HCT116 (cell line): ENCODE results near the gene TAS1R1. TPM values are rescaled to one million over a fixed set of nuclear protein-coding genes. Genes with fewer than 3 reads are reported as not detected.

Source experiments
- ATAC-seq: fragments of 200-7000 bp; cut with Tn5 transposase; 2 replicates; pipeline ENCODE4 v1.9.1; 2020; ENCODE audit warnings: mild to moderate bottlenecking, moderate library complexity
- BruUV-seq: library from RNA; stranded (reverse); fragments of 400-500 nt; replicated peaks from 2 replicates; lab custom pipeline; 2021; lab: Mats Ljungman, UMichigan
- CTCF ChIA-PET: fragments of 300-600 bp; sonication (Branson Sonifier 250); formaldehyde crosslinking; loops from one replicate; lab custom pipeline; 2021; ENCODE audit warnings: antibody characterized with exemption; lab: Charles Lee
- POLR2A ChIA-PET: fragments of 300-600, 350-600 bp; sonication (Branson Sonifier 250); formaldehyde crosslinking; loops from one replicate; lab custom pipeline; 2021; ENCODE audit warnings: antibody characterized with exemption; lab: Charles Lee
- RAD21 ChIA-PET, 2 experiments: fragments of 300-600 bp; sonication (Branson Sonifier 250); formaldehyde crosslinking; loops; one replicate each; lab custom pipeline; 2023; ENCODE audit warnings: low total read pairs in 2 of 2; ENCODE audit not compliant: uncharacterized antibody in 2 of 2, unreplicated experiment in 2 of 2, low non-redundant PET in 1 of 2; lab: Charles Lee
- DNase-seq: peaks from one replicate; pipeline ENCODE4 v3.0.0-alpha.2; 2010; ENCODE audit warnings: low read depth, low spot score
- H2AFZ ChIP-seq: fragments of 200-600 bp; shearing (Covaris generic), sonication (generic); 2 replicates; pipeline ENCODE4 v1.6.1; 2017; ENCODE audit warnings: low read depth, mixed run types, mixed read lengths, antibody characterized with exemption, low read length; ENCODE audit not compliant: poor library complexity, severe bottlenecking
- H3K27ac ChIP-seq: 2 replicates; pipeline ENCODE4 v1.5.1; 2012; ENCODE audit warnings: low read depth, low read length
- H3K27me3 ChIP-seq: fragments of 200-600 bp; sonication (generic); 2 replicates; pipeline ENCODE4 v1.6.1; 2016; ENCODE audit warnings: mixed run types, low read length, mixed read lengths; ENCODE audit not compliant: insufficient read depth
- H3K36me3 ChIP-seq, 2 experiments: fragments of 200-500 bp in 1 of 2; fragments of 200-600 bp in 1 of 2; sonication (Bioruptor generic) in 1 of 2; sonication (generic) in 1 of 2; 2 replicates each; pipeline versions ENCODE4 v1.5.1 to v1.6.1; 2014 to 2016; ENCODE audit warnings: low read length in 2 of 2, inconsistent platforms in 1 of 2, mixed read lengths in 1 of 2, mixed run types in 1 of 2; ENCODE audit not compliant: insufficient read depth in 2 of 2, control insufficient read depth in 1 of 2
- H3K4me1 ChIP-seq, 2 experiments: fragments of 200-600 bp in 1 of 2; sonication (generic) in 1 of 2; 2 replicates each; pipeline versions ENCODE4 v1.5.1 to v1.6.1; 2012 to 2017; ENCODE audit warnings: low read length in 2 of 2, inconsistent platforms in 1 of 2, mild to moderate bottlenecking in 1 of 2, mixed read lengths in 1 of 2, mixed run types in 1 of 2, moderate library complexity in 1 of 2; ENCODE audit not compliant: insufficient read depth in 2 of 2, control insufficient read depth in 1 of 2
- H3K4me2 ChIP-seq: fragments of 200-600 bp; sonication (generic); 2 replicates; pipeline ENCODE4 v1.6.1; 2017; ENCODE audit warnings: mixed run types, low read length, mixed read lengths
- H3K4me3 ChIP-seq, 2 experiments: fragments of 200-600 bp in 1 of 2; sonication (generic) in 1 of 2; replicated peaks in 1 of 2; 2 replicates each; pipeline ENCODE4 v1.5.1; 2011 to 2016; ENCODE audit warnings: low read length in 2 of 2, control low read depth in 1 of 2, low read depth in 1 of 2, mild to moderate bottlenecking in 1 of 2, mixed read lengths in 1 of 2, mixed run types in 1 of 2
- H3K79me2 ChIP-seq: fragments of 200-600 bp; sonication (generic); 2 replicates; pipeline ENCODE4 v1.6.1; 2017; ENCODE audit warnings: mild to moderate bottlenecking, mixed run types, low read length, moderate library complexity, mixed read lengths; ENCODE audit not compliant: insufficient read depth
- H3K9ac ChIP-seq: fragments of 200-600 bp; sonication (generic); 2 replicates; pipeline ENCODE4 v1.6.1; 2016; ENCODE audit warnings: low read length, mixed read lengths
- H3K9me2 ChIP-seq: fragments of 200-600 bp; sonication (generic), shearing (Covaris generic); 2 replicates; pipeline ENCODE4 v1.6.1; 2017; ENCODE audit warnings: mixed run types, mild to moderate bottlenecking, moderate library complexity; ENCODE audit not compliant: insufficient read depth
- H3K9me3 ChIP-seq, 2 experiments: fragments of 200-500 bp in 1 of 2; fragments of 200-600 bp in 1 of 2; sonication (Bioruptor generic) in 1 of 2; sonication (generic) in 1 of 2; 2 replicates each; pipeline ENCODE4 v1.6.1; 2014 to 2017; ENCODE audit warnings: low read length in 2 of 2, mixed read lengths in 2 of 2, inconsistent platforms in 1 of 2, low read depth in 1 of 2, mild to moderate bottlenecking in 1 of 2, mixed run types in 1 of 2, moderate library complexity in 1 of 2; ENCODE audit not compliant: control insufficient read depth in 1 of 2, insufficient read depth in 1 of 2
- H4K20me1 ChIP-seq: fragments of 200-600 bp; sonication (generic), shearing (Covaris generic); 2 replicates; pipeline ENCODE4 v1.6.1; 2017; ENCODE audit warnings: mixed run types, mild to moderate bottlenecking, moderate library complexity; ENCODE audit not compliant: insufficient read depth
- CBX3 ChIP-seq: IDR thresholded peaks from 2 replicates; pipeline ENCODE4 v1.6.1; 2012; ENCODE audit warnings: low read depth
- CEBPB ChIP-seq: IDR thresholded peaks from 2 replicates; pipeline ENCODE4 v1.6.1; 2012; ENCODE audit warnings: low read depth
- ELF1 ChIP-seq: IDR thresholded peaks from 2 replicates; pipeline ENCODE4 v1.6.1; 2012; ENCODE audit warnings: low read depth, borderline replicate concordance
- EZH2 ChIP-seq: fragments of 200-600 bp; sonication (generic); IDR thresholded peaks from 2 replicates; pipeline ENCODE4 v1.6.1; 2017; ENCODE audit warnings: antibody characterized with exemption, mixed run types
- EZH2phosphoT487 ChIP-seq: fragments of 200-600 bp; IDR thresholded peaks from 2 replicates; pipeline ENCODE4 v1.6.1; 2018; ENCODE audit warnings: antibody characterized with exemption, borderline replicate concordance
- FOSL1 ChIP-seq: IDR thresholded peaks from 2 replicates; pipeline ENCODE4 v1.6.1; 2012; ENCODE audit warnings: low read depth
- JUND ChIP-seq: IDR thresholded peaks from 2 replicates; pipeline ENCODE4 v1.6.1; 2012
- RAD21 ChIP-seq: IDR thresholded peaks from 2 replicates; pipeline ENCODE4 v1.6.1; 2012; ENCODE audit warnings: low read depth, mild to moderate bottlenecking
- SIN3A ChIP-seq: IDR thresholded peaks from 2 replicates; pipeline ENCODE4 v1.6.1; 2012; ENCODE audit warnings: low read depth
- SRF ChIP-seq: IDR thresholded peaks from 2 replicates; pipeline ENCODE4 v1.6.1; 2012; ENCODE audit warnings: low read depth
- YY1 ChIP-seq: IDR thresholded peaks from 2 replicates; pipeline ENCODE4 v1.6.1; 2011; ENCODE audit warnings: low read length, low read depth, moderate library complexity, mild to moderate bottlenecking; ENCODE audit not compliant: insufficient replicate concordance; ENCODE audit errors: extremely low read depth
- ZFX ChIP-seq: fragments of 450-650 bp; IDR thresholded peaks from 2 replicates; pipeline ENCODE4 v1.6.1; 2017
- ZNF274 ChIP-seq: fragments of 200-500 bp; sonication (Bioruptor generic); IDR thresholded peaks from 2 replicates; pipeline ENCODE4 v1.6.1; 2014; ENCODE audit warnings: mild to moderate bottlenecking, low read depth, low read length, inconsistent platforms
- intact Hi-C: fragments of 100-400 bp; cut with micrococcal nuclease; formaldehyde crosslinking; loops from 2 replicates; pipeline ENCODE4 v1.10.0; 2022
- total RNA-seq: library from RNA; stranded (reverse); gene quantifications from one replicate; pipeline ENCODE4 v1.2.1, GENCODE V29; 2021; ENCODE audit not compliant: unreplicated experiment
- TF ChIP-seq, protein P1 (sequence below): IDR thresholded peaks from 2 replicates; pipeline ENCODE4 v1.6.1; 2012
- TF ChIP-seq, protein P2 (sequence below): IDR thresholded peaks from 2 replicates; pipeline ENCODE4 v1.6.1; 2011; ENCODE audit warnings: mild to moderate bottlenecking, low read length, moderate library complexity; ENCODE audit not compliant: insufficient replicate concordance; ENCODE audit errors: extremely low read depth
- TF ChIP-seq, protein P3 (sequence below), 3 experiments: fragments of 200-600 bp in 1 of 3; sonication (generic) in 1 of 3; IDR thresholded peaks in 2 of 3; conservative IDR thresholded peaks in 1 of 3; 2 replicates each; pipeline ENCODE4 v1.5.1; 2012 to 2017; ENCODE audit warnings: low read depth in 2 of 3, low read length in 2 of 3, antibody characterized with exemption in 1 of 3, borderline replicate concordance in 1 of 3, control low read depth in 1 of 3, mild to moderate bottlenecking in 1 of 3, mixed read lengths in 1 of 3, mixed run types in 1 of 3, moderate library complexity in 1 of 3; ENCODE audit not compliant: insufficient read depth in 1 of 3

TAS1R1 gene
- total RNA-seq, 1 experiment from 2014 or later, result not detected

DNA sequence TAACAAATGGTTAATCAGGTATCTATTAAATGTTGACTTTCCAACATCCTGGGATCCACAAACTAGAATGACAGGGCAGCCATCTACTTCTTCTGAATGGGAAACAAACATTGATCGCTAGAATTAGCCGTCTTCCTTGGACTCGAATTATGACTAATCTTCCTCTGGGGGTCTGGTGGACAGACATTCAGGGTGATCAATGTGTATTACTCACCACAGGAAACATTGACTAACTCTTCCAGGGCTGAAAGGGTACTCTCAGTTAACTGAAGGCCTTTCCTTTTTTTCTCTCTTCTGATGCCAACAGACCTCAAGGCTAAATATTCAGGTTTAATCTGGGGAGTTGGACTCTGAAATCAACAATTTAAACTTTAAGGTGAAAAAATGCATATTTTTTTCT, 10.3 kb upstream of the TAS1R1 start:
- TF ChIP-seq CEBPB, result no peak
- TF ChIP-seq JUND, result no peak
- TF ChIP-seq RAD21, result no peak
- TF ChIP-seq EZH2, result no peak
- no peak for TF ChIP-seq ELF1
- no peak for TF ChIP-seq SRF
- Histone ChIP-seq H3K4me2 (no peak overlapping the region), H3K9me2 (no peaks in the 10 kb centered on the region), H3K27me3 (no peaks in the 10 kb centered on the region), H3K4me1 (no peaks in the 10 kb centered on the region), H2AFZ (no peak overlapping the region), H3K36me3 (peaks cover 41 to 53% of the 10 kb centered on the region in 2 experiments), H3K4me3 (no peak overlapping the region), H3K9ac (no peak overlapping the region), H4K20me1 (peaks cover 12% of the 10 kb centered on the region; the same call in 1 of the 2 replicates), H3K27ac (no peak overlapping the region), H3K9me3 (no peaks in the 10 kb centered on the region), H3K79me2 (peaks cover 44% of the 10 kb centered on the region)
- ChIA-PET CTCF (no interaction called here), POLR2A (no interaction called here), RAD21 (no interaction called here)
- no peak for DNase-seq
- ATAC-seq, result no peak
- intact Hi-C loops, result no loop called here
- no TSS peak for BruUV-seq

DNA sequence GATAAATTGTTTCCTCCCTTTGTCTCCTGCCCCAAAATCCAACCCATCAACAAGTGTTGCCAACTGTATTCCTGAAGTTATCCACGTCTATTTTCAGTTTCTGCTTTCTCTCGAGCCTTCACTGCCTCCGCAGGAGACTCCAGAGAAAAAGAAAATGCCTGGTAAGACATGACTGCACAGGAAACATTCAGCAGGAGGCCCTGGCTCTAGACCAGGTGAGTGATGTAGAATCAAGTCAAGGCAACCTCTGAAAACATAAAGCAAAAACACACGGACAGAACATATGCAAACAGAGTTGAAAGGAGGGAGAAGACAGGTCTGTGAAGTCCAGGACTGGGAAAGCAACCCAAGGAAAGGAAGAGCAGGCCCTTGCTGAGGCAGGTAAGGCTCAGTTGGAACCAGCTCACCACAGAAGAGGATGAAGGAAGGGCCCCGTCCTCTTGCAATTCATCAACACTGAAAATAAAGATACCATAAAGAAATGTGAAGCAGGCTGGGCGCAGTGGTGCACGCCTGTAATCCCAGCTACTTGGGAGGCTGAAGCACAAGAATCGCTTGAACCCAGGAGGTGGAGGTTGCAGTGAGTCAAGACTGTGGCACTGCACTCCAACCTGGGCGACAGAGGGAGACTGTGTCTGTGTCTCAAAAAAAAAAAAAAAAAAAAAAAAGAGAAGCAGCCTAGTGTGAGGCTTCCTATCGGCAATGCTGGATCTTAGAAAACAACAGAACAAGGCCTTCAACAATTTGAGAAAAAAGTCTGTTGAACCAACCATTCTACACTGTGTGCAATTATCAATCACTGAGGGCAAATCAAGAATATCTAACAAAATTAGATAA, 9.6 kb upstream of the TAS1R1 start:
- Histone ChIP-seq H3K27me3 (no peaks in the 10 kb centered on the region), H3K9me3 (no peaks in the 10 kb centered on the region), H3K4me3 (no peak overlapping the region), H4K20me1 (peaks cover 12% of the 10 kb centered on the region; the same call in 1 of the 2 replicates), H3K27ac (no peak overlapping the region), H3K9ac (no peak overlapping the region), H3K36me3 (peaks cover 45 to 59% of the 10 kb centered on the region in 2 experiments), H3K9me2 (no peaks in the 10 kb centered on the region), H2AFZ (no peak overlapping the region), H3K4me1 (no peaks in the 10 kb centered on the region), H3K79me2 (peaks cover 46% of the 10 kb centered on the region), H3K4me2 (no peak overlapping the region)
- ATAC-seq (no peak), DNase-seq (no peak)
- no TSS peak for BruUV-seq
- intact Hi-C loops, result no loop called here
- TF ChIP-seq, protein P1, sequence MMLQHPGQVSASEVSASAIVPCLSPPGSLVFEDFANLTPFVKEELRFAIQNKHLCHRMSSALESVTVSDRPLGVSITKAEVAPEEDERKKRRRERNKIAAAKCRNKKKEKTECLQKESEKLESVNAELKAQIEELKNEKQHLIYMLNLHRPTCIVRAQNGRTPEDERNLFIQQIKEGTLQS, result no peak
- TF ChIP-seq ZNF274 (no peak), ZFX (no peak), JUND (no peak), EZH2 (no peak), CBX3 (no peak), SIN3A (no peak), FOSL1 (no peak), RAD21 (no peak), EZH2phosphoT487 (no peak), YY1 (no peak)
- TF ChIP-seq, protein P2, sequence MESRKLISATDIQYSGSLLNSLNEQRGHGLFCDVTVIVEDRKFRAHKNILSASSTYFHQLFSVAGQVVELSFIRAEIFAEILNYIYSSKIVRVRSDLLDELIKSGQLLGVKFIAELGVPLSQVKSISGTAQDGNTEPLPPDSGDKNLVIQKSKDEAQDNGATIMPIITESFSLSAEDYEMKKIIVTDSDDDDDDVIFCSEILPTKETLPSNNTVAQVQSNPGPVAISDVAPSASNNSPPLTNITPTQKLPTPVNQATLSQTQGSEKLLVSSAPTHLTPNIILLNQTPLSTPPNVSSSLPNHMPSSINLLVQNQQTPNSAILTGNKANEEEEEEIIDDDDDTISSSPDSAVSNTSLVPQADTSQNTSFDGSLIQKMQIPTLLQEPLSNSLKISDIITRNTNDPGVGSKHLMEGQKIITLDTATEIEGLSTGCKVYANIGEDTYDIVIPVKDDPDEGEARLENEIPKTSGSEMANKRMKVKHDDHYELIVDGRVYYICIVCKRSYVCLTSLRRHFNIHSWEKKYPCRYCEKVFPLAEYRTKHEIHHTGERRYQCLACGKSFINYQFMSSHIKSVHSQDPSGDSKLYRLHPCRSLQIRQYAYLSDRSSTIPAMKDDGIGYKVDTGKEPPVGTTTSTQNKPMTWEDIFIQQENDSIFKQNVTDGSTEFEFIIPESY, result no peak
- TF ChIP-seq, protein P3, sequence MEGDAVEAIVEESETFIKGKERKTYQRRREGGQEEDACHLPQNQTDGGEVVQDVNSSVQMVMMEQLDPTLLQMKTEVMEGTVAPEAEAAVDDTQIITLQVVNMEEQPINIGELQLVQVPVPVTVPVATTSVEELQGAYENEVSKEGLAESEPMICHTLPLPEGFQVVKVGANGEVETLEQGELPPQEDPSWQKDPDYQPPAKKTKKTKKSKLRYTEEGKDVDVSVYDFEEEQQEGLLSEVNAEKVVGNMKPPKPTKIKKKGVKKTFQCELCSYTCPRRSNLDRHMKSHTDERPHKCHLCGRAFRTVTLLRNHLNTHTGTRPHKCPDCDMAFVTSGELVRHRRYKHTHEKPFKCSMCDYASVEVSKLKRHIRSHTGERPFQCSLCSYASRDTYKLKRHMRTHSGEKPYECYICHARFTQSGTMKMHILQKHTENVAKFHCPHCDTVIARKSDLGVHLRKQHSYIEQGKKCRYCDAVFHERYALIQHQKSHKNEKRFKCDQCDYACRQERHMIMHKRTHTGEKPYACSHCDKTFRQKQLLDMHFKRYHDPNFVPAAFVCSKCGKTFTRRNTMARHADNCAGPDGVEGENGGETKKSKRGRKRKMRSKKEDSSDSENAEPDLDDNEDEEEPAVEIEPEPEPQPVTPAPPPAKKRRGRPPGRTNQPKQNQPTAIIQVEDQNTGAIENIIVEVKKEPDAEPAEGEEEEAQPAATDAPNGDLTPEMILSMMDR (IDR thresholded peaks at IDR 0.05 in 2 of 3, conservative IDR thresholded peaks at IDR 0.05 in 1 of 3; ENCODE audit: borderline replicate concordance in 1 of 3, insufficient read depth in 1 of 3, low read depth in 2 of 3, low read length in 2 of 3), result no peak
- ChIA-PET CTCF (no interaction called here), POLR2A (no interaction called here), RAD21 (no interaction called here)
